Measurements from ENCODE around the gene LAMA2. TPM values are rescaled to one million over a fixed set of nuclear protein-coding genes. Genes with fewer than 3 reads are reported as not detected.

Gene LAMA2
- total and polyA plus RNA-seq, 2 donors from 2014 or later: 2.2 to 20.8 TPM

- Histone ChIP-seq H3K9ac (ENCODE audit: low read length in 3 of 3) (no peak overlapping the region), H3K27me3 (ENCODE audit: control insufficient read depth, insufficient read depth, low read length) (no peaks in the 10 kb centered on the region), H3K4me1 (ENCODE audit: control insufficient read depth in 2 of 3, insufficient read depth in 2 of 3, low read depth in 1 of 3, low read length in 3 of 3) (no peaks in the 10 kb centered on the region), H3K36me3 (ENCODE audit: control insufficient read depth in 2 of 3, insufficient read depth in 3 of 3, low read length in 3 of 3) (no peaks in the 10 kb centered on the region), H3K9me3 (ENCODE audit: control insufficient read depth in 2 of 3, insufficient read depth in 1 of 3, low read length in 3 of 3) (no peaks in the 10 kb centered on the region), H3K4me3 (ENCODE audit: low read length in 3 of 3) (no peak overlapping the region), H3K27ac (ENCODE audit: low read depth in 2 of 2, low read length in 2 of 2) (no peak overlapping the region)
- DNase-seq (no peak), FAIRE-seq (no peak)
- no peak for TF ChIP-seq CTCF (IDR thresholded peaks at IDR 0.05; ENCODE audit: borderline replicate concordance, extremely low read depth, insufficient read depth)
- intact Hi-C loops (cut with DNase I): no loop called here
Observed at GRCh38 chr6:129110690-129111343, 227.9 kb downstream of the LAMA2 start.

- intact Hi-C loops (cut with DNase I): no loop called here
- TF ChIP-seq CTCF (IDR thresholded peaks at IDR 0.05; ENCODE audit: borderline replicate concordance, extremely low read depth, insufficient read depth): no peak
- no peak for DNase-seq
- no peaks in the 10 kb centered on the region for H3K27me3 ChIP-seq (ENCODE audit: control insufficient read depth, insufficient read depth, low read length)
- H3K9me3 ChIP-seq (ENCODE audit: control insufficient read depth in 2 of 3, insufficient read depth in 1 of 3, low read length in 3 of 3): no peaks in the 10 kb centered on the region
- H3K9ac ChIP-seq (ENCODE audit: low read length in 3 of 3): no peak overlapping the region
- H3K4me3 ChIP-seq (ENCODE audit: low read length in 3 of 3): no peak overlapping the region
- no peak overlapping the region for H3K27ac ChIP-seq (ENCODE audit: low read depth in 2 of 2, low read length in 2 of 2)
- H3K4me1 ChIP-seq (ENCODE audit: control insufficient read depth in 2 of 3, insufficient read depth in 2 of 3, low read depth in 1 of 3, low read length in 3 of 3): no peaks in the 10 kb centered on the region
- FAIRE-seq: no peak
- H3K36me3 ChIP-seq (ENCODE audit: control insufficient read depth in 2 of 3, insufficient read depth in 3 of 3, low read length in 3 of 3): no peaks in the 10 kb centered on the region
Observed at GRCh38 chr6:129111346-129111745, 228.4 kb downstream of the LAMA2 start.

GRCh38 chr6:129111853-129112252 lies 228.9 kb downstream of the LAMA2 start:
- no peak overlapping the region for H3K4me3 ChIP-seq (ENCODE audit: low read length in 3 of 3)
- no peak overlapping the region for H3K9ac ChIP-seq (ENCODE audit: low read length in 3 of 3)
- intact Hi-C loops (cut with DNase I): no loop called here
- no peaks in the 10 kb centered on the region for H3K9me3 ChIP-seq (ENCODE audit: control insufficient read depth in 2 of 3, insufficient read depth in 1 of 3, low read length in 3 of 3)
- no peak for TF ChIP-seq CTCF (IDR thresholded peaks at IDR 0.05; ENCODE audit: borderline replicate concordance, extremely low read depth, insufficient read depth)
- H3K27ac ChIP-seq (ENCODE audit: low read depth in 2 of 2, low read length in 2 of 2): no peak overlapping the region
- H3K4me1 ChIP-seq (ENCODE audit: control insufficient read depth in 2 of 3, insufficient read depth in 2 of 3, low read depth in 1 of 3, low read length in 3 of 3): no peaks in the 10 kb centered on the region
- no peaks in the 10 kb centered on the region for H3K36me3 ChIP-seq (ENCODE audit: control insufficient read depth in 2 of 3, insufficient read depth in 3 of 3, low read length in 3 of 3)
- DNase-seq (no peak), FAIRE-seq (no peak)
- H3K27me3 ChIP-seq (ENCODE audit: control insufficient read depth, insufficient read depth, low read length): no peaks in the 10 kb centered on the region

GRCh38 chr6:129112591-129112990 lies 229.7 kb downstream of the LAMA2 start:
- DNase-seq (no peak), FAIRE-seq (no peak)
- TF ChIP-seq CTCF (IDR thresholded peaks at IDR 0.05; ENCODE audit: borderline replicate concordance, extremely low read depth, insufficient read depth): no peak
- Histone ChIP-seq H3K4me1 (ENCODE audit: control insufficient read depth in 2 of 3, insufficient read depth in 2 of 3, low read depth in 1 of 3, low read length in 3 of 3) (no peaks in the 10 kb centered on the region), H3K27ac (ENCODE audit: low read depth in 2 of 2, low read length in 2 of 2) (no peak overlapping the region), H3K9me3 (ENCODE audit: control insufficient read depth in 2 of 3, insufficient read depth in 1 of 3, low read length in 3 of 3) (no peaks in the 10 kb centered on the region), H3K27me3 (ENCODE audit: control insufficient read depth, insufficient read depth, low read length) (no peaks in the 10 kb centered on the region), H3K9ac (ENCODE audit: low read length in 3 of 3) (no peak overlapping the region), H3K36me3 (ENCODE audit: control insufficient read depth in 2 of 3, insufficient read depth in 3 of 3, low read length in 3 of 3) (no peaks in the 10 kb centered on the region), H3K4me3 (ENCODE audit: low read length in 3 of 3) (no peak overlapping the region)
- intact Hi-C loops (cut with DNase I): no loop called here

All from kidney (tissue), 14 donors.